Esophagus squamous epithelium (tissue), 5 donors: ENCODE results near the gene MCF2. TPM values are rescaled to one million over a fixed set of nuclear protein-coding genes. Genes with fewer than 3 reads are reported as not detected.

Source experiments
- DNase-seq: peaks from one replicate; lab custom pipeline; 2025; lab: John Stamatoyannopoulos, UW
- H3K27ac ChIP-seq, 4 donors: fragments of 200-600 bp; sonication (generic); one replicate each; pipeline ENCODE4 v1.5.1; 2016 to 2019; ENCODE audit warnings: mild to moderate bottlenecking in 1 of 4
- H3K27me3 ChIP-seq, 4 donors: fragments of 200-600 bp; sonication (generic); 1 replicate in 3 of 4; 2 replicates in 1 of 4; pipeline versions ENCODE4 v1.5.1 to v1.6.0; 2017 to 2021; ENCODE audit warnings: antibody characterized with exemption in 1 of 4
- H3K36me3 ChIP-seq, 3 donors: fragments of 200-600 bp; sonication (generic); one replicate each; pipeline ENCODE4 v1.5.1; 2016 to 2019
- H3K4me1 ChIP-seq, 3 donors: fragments of 200-600 bp; sonication (generic); one replicate each; pipeline ENCODE4 v1.5.1; 2017 to 2019
- H3K4me3 ChIP-seq, 4 donors: fragments of 200-600 bp; sonication (generic); 1 replicate in 3 of 4; 2 replicates in 1 of 4; pipeline ENCODE4 v1.5.1; 2016 to 2019; ENCODE audit warnings: mild to moderate bottlenecking in 2 of 4, moderate library complexity in 1 of 4
- H3K9me3 ChIP-seq, 3 donors: fragments of 200-600 bp; sonication (generic); one replicate each; pipeline ENCODE4 v1.5.1; 2016 to 2019
- POLR2A ChIP-seq, 4 donors: fragments of 450-650 bp; IDR thresholded peaks; one replicate each; pipeline ENCODE4 v1.6.1; 2017; ENCODE audit warnings: antibody characterized with exemption in 4 of 4, mild to moderate bottlenecking in 4 of 4, moderate library complexity in 3 of 4
- WGBS, 2 donors: methylation state at CpG; one replicate each; pipeline ENCODE4 v1.1.5; 2018; 5-methylcytosine and 5-hydroxymethylcytosine counted together
- intact Hi-C: fragments of 100-400 bp; cut with DNase I; formaldehyde crosslinking; loops from one replicate; pipeline ENCODE4 v1.15.0; 2022
- small RNA-seq, 4 donors: library from RNA; depleted of rRNA; stranded (forward); fragments of <200 nt; gene quantifications; one replicate each; pipeline ENCODE3, GENCODE V24; 2016
- total RNA-seq, 4 donors: library from RNA; depleted of rRNA; stranded (reverse); fragments of >200 nt; gene quantifications; one replicate each; pipeline ENCODE4 v1.1.0, GENCODE V29; 2016
- TF ChIP-seq, protein P1 (sequence below), 6 experiments: fragments of 450-650 bp in 4 of 6; fragments of 200-600 bp in 2 of 6; sonication (generic) in 2 of 6; IDR thresholded peaks; one replicate each; pipeline ENCODE4 v1.5.1; 2016 to 2019; ENCODE audit warnings: antibody characterized with exemption in 6 of 6, mild to moderate bottlenecking in 4 of 6, moderate library complexity in 4 of 6
- donor health status: DM: yes; HTN: yes; CAD: no.

MCF2 gene
- total RNA-seq, 4 donors from 2014 or later = 0.15 TPM; not detected in 3

DNA sequence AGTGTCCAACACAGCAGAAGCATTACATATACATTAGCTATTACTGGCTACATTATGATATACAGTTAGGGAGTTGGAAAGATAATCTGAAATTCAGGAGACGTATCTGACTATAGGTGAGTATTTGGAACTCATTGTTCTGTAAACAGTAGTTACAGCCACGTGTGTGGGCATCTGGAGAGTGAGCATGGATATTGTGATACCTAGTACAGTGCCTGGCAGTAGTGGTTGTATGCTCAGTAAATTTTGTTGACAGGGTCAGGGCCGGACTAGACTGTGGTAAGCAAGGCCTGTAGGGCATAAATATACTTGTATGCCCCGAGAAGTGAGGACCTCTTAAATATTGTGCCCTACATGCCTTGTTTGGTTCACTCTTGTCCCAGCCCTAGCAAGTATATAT lies 174.5 kb downstream of the MCF2 start:
- H3K9me3 ChIP-seq = no peaks in the 10 kb centered on the region

DNA sequence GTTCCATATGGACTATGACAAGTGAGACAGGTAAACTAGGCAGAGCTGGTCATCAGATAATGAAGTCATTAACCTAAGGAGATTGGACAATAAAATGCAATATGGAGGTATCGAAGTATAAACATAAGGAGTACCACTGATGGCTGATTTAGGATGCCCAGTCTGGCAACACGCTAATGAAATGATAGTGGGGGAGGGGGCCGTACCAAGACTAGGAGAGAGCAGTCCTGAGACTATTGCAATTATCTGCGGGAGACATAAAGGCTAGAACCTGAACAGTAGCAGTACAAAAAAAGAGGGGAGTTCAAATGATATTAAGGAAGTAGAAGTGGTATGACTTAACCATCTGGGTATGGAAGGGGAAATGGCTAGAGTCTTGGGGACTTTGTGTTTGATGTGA lies 175.1 kb downstream of the MCF2 start:
- Histone ChIP-seq H3K4me1 (no peaks in the 10 kb centered on the region), H3K27ac (no peak overlapping the region), H3K4me3 (no peak overlapping the region), H3K9me3 (no peaks in the 10 kb centered on the region), H3K36me3 (no peaks in the 10 kb centered on the region), H3K27me3 (no peaks in the 10 kb centered on the region)
- intact Hi-C loops = no loop called here
- DNase-seq = no peak
- no peak for TF ChIP-seq POLR2A (IDR thresholded peaks at IDR 0.05)
- 66 to 84% methylated on average over 4 of the region's 4 CpGs for WGBS, 2 donors

More for the DNA sequence above, 174.5 kb downstream of the MCF2 start:
- Histone ChIP-seq H3K4me3 (no peak overlapping the region), H3K27me3 (no peaks in the 10 kb centered on the region), H3K27ac (no peak overlapping the region), H3K36me3 (no peaks in the 10 kb centered on the region), H3K4me1 (no peaks in the 10 kb centered on the region)
- no peak for DNase-seq
- 48 to 100% methylated on average over 1 to 4 of the region's 4 CpGs for WGBS, 2 donors
- intact Hi-C loops = no loop called here
- TF ChIP-seq, protein P1, sequence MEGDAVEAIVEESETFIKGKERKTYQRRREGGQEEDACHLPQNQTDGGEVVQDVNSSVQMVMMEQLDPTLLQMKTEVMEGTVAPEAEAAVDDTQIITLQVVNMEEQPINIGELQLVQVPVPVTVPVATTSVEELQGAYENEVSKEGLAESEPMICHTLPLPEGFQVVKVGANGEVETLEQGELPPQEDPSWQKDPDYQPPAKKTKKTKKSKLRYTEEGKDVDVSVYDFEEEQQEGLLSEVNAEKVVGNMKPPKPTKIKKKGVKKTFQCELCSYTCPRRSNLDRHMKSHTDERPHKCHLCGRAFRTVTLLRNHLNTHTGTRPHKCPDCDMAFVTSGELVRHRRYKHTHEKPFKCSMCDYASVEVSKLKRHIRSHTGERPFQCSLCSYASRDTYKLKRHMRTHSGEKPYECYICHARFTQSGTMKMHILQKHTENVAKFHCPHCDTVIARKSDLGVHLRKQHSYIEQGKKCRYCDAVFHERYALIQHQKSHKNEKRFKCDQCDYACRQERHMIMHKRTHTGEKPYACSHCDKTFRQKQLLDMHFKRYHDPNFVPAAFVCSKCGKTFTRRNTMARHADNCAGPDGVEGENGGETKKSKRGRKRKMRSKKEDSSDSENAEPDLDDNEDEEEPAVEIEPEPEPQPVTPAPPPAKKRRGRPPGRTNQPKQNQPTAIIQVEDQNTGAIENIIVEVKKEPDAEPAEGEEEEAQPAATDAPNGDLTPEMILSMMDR (IDR thresholded peaks at IDR 0.05) = no peak

Small RNA genes within 50 kb of the gene (small RNA-seq; reads per million reads assigned to genes)
- gene RF01210 = 0 to 0.27 (median 0) reads per million in 4 donors

Other genes starting within 250 kb of the MCF2 start
- gene F9, start 177.4 kb downstream of the MCF2 start, total RNA-seq = not detected
- gene ATP11C, start 224.9 kb upstream of the MCF2 start, total RNA-seq = 10 to 100 TPM in 3 of 4 donors, 1 to 10 TPM in 1; 5.9 to 24.4 (median 14.9) TPM